Measurements from ENCODE around the gene AKR7A2. TPM values are rescaled to one million over a fixed set of nuclear protein-coding genes. Genes with fewer than 3 reads are reported as not detected.
A peak's percentile ranks its signal among the peaks of the same experiment; 100 is the strongest.

Gene AKR7A2
- total RNA-seq, 2 experiments from 2014 or later, result 11.1 to 11.8 TPM

GRCh38 chr1:19353596-19353995, 41.7 kb upstream of the AKR7A2 start:
- H3K27ac ChIP-seq (ENCODE audit: low read depth in 1 of 2, low read length in 2 of 2), result no peak overlapping the region
- no peak overlapping the region for H3K4me3 Mint-ChIP-seq
- POLR2A ChIA-PET, result interaction anchor here (0.9 kb wide), 1 partner anchor 247 kb away, joined by 3 read pairs; no protein-coding TSS in a partner anchor
- DNase-seq (no peak), ATAC-seq (ENCODE audit: poor library complexity) (no peak)
- H3K36me3 Mint-ChIP-seq (ENCODE audit: low read depth), result peaks cover 87% of the 10 kb centered on the region
- no peaks in the 10 kb centered on the region for H3K4me1 ChIP-seq (ENCODE audit: insufficient read depth, low read length)
- H3K4me1 Mint-ChIP-seq (ENCODE audit: low read depth), result peaks cover 7% of the 10 kb centered on the region
- no peaks in the 10 kb centered on the region for H3K27me3 ChIP-seq (ENCODE audit: control insufficient read depth in 1 of 2, insufficient read depth in 2 of 2, low read length in 2 of 2)
- H3K27ac Mint-ChIP-seq, result no peak overlapping the region
- intact Hi-C loops (cut with DNase I, micrococcal nuclease), result no loop called here
- H3K4me3 ChIP-seq (ENCODE audit: low read length), result no peak overlapping the region
- CTCF ChIA-PET, result interaction anchor here (0.8 kb wide), 1 partner anchor 12 kb away, joined by 4 read pairs; no protein-coding TSS in a partner anchor
- peaks cover 84% of the 10 kb centered on the region for H3K36me3 ChIP-seq (ENCODE audit: insufficient read depth, low read length)
- no peaks in the 10 kb centered on the region for H3K9me3 Mint-ChIP-seq
- no peak for TF ChIP-seq CTCF (IDR thresholded peaks at IDR 0.05)
- no peaks in the 10 kb centered on the region for H3K27me3 Mint-ChIP-seq
- no peaks in the 10 kb centered on the region for H3K9me3 ChIP-seq (ENCODE audit: control insufficient read depth in 1 of 2, insufficient read depth in 1 of 2, low read length in 2 of 2)

GRCh38 chr1:19352839-19353238, 40.9 kb upstream of the AKR7A2 start:
- POLR2A ChIA-PET, result no interaction called here
- intact Hi-C loops (cut with DNase I, micrococcal nuclease), result no loop called here
- no peak overlapping the region for H3K4me3 Mint-ChIP-seq

GRCh38 chr1:19351873-19352272, 39.9 kb upstream of the AKR7A2 start:
- Mint-ChIP-seq H3K4me1 (ENCODE audit: low read depth) (no peaks in the 10 kb centered on the region), H3K27me3 (no peaks in the 10 kb centered on the region), H3K4me3 (no peak overlapping the region), H3K9me3 (no peaks in the 10 kb centered on the region), H3K27ac (peak overlapping the region; percentile 47), H3K36me3 (ENCODE audit: low read depth) (peaks cover 92% of the 10 kb centered on the region)
- intact Hi-C loops (cut with DNase I, micrococcal nuclease), result no loop called here
- ATAC-seq (ENCODE audit: poor library complexity) (no peak), DNase-seq (no peak)
- H3K9me3 ChIP-seq (ENCODE audit: control insufficient read depth in 1 of 2, insufficient read depth in 1 of 2, low read length in 2 of 2), result no peaks in the 10 kb centered on the region
- ChIA-PET POLR2A (no interaction called here), CTCF (no interaction called here)
- no peaks in the 10 kb centered on the region for H3K27me3 ChIP-seq (ENCODE audit: control insufficient read depth in 1 of 2, insufficient read depth in 2 of 2, low read length in 2 of 2)
- TF ChIP-seq CTCF (IDR thresholded peaks at IDR 0.05), result no peak
- H3K4me1 ChIP-seq (ENCODE audit: insufficient read depth, low read length), result no peaks in the 10 kb centered on the region
- H3K4me3 ChIP-seq (ENCODE audit: low read length), result no peak overlapping the region
- H3K36me3 ChIP-seq (ENCODE audit: insufficient read depth, low read length), result peaks cover 88% of the 10 kb centered on the region
- no peak overlapping the region for H3K27ac ChIP-seq (ENCODE audit: low read depth in 1 of 2, low read length in 2 of 2)

More at GRCh38 chr1:19352839-19353238, 40.9 kb upstream of the AKR7A2 start:
- Histone ChIP-seq H3K4me1 (ENCODE audit: insufficient read depth, low read length) (no peaks in the 10 kb centered on the region), H3K4me3 (ENCODE audit: low read length) (no peak overlapping the region), H3K36me3 (ENCODE audit: insufficient read depth, low read length) (peaks cover 88% of the 10 kb centered on the region), H3K9me3 (ENCODE audit: control insufficient read depth in 1 of 2, insufficient read depth in 1 of 2, low read length in 2 of 2) (no peaks in the 10 kb centered on the region), H3K27ac (ENCODE audit: low read depth in 1 of 2, low read length in 2 of 2) (no peak overlapping the region), H3K27me3 (ENCODE audit: control insufficient read depth in 1 of 2, insufficient read depth in 2 of 2, low read length in 2 of 2) (no peaks in the 10 kb centered on the region)
- peaks cover 7% of the 10 kb centered on the region for H3K4me1 Mint-ChIP-seq (ENCODE audit: low read depth)
- no peak for ATAC-seq (ENCODE audit: poor library complexity)
- no peaks in the 10 kb centered on the region for H3K27me3 Mint-ChIP-seq
- no peak for DNase-seq
- H3K36me3 Mint-ChIP-seq (ENCODE audit: low read depth), result peaks cover 94% of the 10 kb centered on the region
- H3K9me3 Mint-ChIP-seq, result no peaks in the 10 kb centered on the region
- CTCF ChIA-PET, result no interaction called here
- no peak for TF ChIP-seq CTCF (IDR thresholded peaks at IDR 0.05)
- H3K27ac Mint-ChIP-seq, result no peak overlapping the region
